GM18951 (cell line): ENCODE results near the gene IDE.
"Not testable (repeated sequence)": the region's sequence is repeated elsewhere in the genome, so short reads cannot be mapped to it uniquely, and the experiment has no call there.

Source experiments
- POLR2A ChIP-seq: IDR thresholded peaks from 4 replicates; pipeline ENCODE4 v1.6.1; 2011; ENCODE audit warnings: mild to moderate bottlenecking; ENCODE audit not compliant: insufficient read length, insufficient read depth; ENCODE audit errors: extremely low read depth
- in situ Hi-C: fragments of 300-500 bp; cut with MboI; formaldehyde crosslinking; loops from one replicate; pipeline ENCODE4 v1.12.0; 2022; ENCODE audit warnings: low sequenced_read_pairs, mixed read lengths, inconsistent platforms; ENCODE audit not compliant: unreplicated experiment

The IDE gene

GRCh38 chr10:92573798-92574547 lies at the start of gene IDE:
Gene IDE, minus strand, starts transcription at chr10:92574093. Its CDS starts 74 bp downstream, at chr10:92574019.
- in situ Hi-C loops, result no loop called here
- TF ChIP-seq POLR2A, result peak; percentile 90

DNA sequence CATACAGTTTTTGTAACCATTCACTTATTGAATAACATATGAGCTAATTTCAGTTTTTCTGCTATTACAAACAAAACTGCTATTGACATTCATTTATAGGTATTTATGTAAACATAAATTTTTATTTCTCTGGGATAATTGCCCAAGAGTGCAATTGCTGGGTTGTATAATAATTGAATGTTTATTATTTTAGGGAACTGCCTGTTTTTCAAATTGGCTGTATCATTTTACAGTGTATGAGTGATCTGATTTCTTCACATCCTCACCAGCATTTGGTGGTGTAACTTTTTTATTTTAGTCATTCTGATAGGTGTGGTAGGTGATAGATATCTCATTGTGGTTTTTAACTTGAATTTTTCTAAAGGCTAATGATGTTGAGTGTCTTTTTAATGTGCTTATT lies 45.5 kb upstream of the IDE start:
- in situ Hi-C loops, result no loop called here
- no peak for TF ChIP-seq POLR2A

DNA sequence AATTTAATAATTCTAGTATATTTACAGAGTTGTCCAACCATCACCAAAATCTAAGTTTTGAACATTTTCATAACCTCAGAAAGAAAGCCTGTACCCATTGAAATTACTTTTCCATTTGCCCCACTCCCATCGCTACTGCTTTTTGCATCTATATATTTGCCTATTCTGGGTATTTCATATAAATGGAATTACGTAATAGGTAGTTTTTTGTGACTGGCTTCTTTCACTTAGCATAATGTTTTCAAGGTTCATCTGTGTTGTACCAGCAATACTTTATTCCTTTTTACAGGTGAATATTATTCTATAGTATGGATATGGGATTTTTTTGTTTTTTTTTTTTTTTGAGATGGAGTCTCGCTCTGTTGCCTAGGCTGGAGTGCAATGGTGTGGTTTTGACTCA lies 41.6 kb upstream of the IDE start:
- in situ Hi-C loops, result no loop called here
- TF ChIP-seq POLR2A, result no peak

GRCh38 chr10:92604841-92605240 lies 30.9 kb upstream of the IDE start:
- TF ChIP-seq POLR2A, result no peak
- in situ Hi-C loops, result no loop called here

GRCh38 chr10:92598321-92598720 lies 24.4 kb upstream of the IDE start:
- in situ Hi-C loops, result no loop called here
- no peak for TF ChIP-seq POLR2A

- in situ Hi-C loops, result no loop called here
- no peak for TF ChIP-seq POLR2A
Observed at GRCh38 chr10:92595505-92595904, 21.6 kb upstream of the IDE start.

DNA sequence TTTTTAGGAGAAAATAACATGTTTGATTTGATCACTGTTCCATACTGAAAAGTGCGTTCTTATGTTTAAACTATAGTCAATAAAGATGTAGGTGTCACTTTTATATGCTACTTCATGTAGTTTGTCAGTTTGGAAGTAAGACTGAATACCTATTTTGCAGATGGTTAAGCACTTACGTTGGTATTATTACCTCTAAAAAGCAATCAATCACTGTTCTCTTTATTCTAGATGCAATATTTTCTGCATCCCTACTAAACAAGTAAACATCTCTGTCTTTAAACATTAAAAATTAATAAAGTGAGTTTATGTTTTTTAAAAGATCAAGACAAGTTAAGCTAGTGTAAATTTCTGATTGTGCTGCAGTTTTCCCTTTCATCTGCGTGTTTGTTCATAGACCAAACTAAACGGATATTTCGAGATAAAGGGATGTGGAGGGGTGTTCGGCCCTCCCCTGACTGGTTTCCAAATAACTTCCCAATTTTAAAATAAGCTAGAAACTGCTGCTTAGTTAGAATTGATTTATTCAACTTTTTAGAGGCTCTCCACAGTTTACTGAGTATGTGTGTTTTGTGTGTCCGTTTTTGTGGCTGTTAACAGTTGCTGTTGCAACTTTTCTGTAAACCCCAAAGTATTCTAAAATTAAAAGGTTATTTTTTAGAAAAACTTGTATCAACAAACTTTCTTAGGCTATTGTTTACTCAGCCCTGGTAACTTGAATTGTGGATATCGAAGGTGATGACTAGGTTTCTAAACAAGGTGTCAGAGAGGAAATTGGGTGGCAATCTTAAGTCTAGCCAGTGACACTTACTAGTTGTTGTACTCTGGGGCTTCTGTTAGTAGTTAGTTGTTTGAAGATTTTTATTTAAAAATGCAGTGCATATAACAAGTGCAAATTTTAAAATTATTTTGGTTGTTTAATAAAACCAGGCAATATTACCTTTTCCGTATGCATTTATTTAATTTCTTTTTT lies 20.0 kb upstream of the IDE start:
- in situ Hi-C loops, result no loop called here
- no peak for TF ChIP-seq POLR2A

- TF ChIP-seq POLR2A, result peak; percentile 93
- in situ Hi-C loops, result no loop called here
Observed at GRCh38 chr10:92592761-92593618, 19.1 kb upstream of the IDE start, which contains the start of gene KIF11. Gene KIF11, plus strand, starts transcription at chr10:92593130. Its CDS starts 246 bp downstream, at chr10:92593376.

- TF ChIP-seq POLR2A, result peak; percentile 91
- in situ Hi-C loops, result no loop called here
Observed at GRCh38 chr10:92591550-92592022, 17.7 kb upstream of the IDE start.

DNA sequence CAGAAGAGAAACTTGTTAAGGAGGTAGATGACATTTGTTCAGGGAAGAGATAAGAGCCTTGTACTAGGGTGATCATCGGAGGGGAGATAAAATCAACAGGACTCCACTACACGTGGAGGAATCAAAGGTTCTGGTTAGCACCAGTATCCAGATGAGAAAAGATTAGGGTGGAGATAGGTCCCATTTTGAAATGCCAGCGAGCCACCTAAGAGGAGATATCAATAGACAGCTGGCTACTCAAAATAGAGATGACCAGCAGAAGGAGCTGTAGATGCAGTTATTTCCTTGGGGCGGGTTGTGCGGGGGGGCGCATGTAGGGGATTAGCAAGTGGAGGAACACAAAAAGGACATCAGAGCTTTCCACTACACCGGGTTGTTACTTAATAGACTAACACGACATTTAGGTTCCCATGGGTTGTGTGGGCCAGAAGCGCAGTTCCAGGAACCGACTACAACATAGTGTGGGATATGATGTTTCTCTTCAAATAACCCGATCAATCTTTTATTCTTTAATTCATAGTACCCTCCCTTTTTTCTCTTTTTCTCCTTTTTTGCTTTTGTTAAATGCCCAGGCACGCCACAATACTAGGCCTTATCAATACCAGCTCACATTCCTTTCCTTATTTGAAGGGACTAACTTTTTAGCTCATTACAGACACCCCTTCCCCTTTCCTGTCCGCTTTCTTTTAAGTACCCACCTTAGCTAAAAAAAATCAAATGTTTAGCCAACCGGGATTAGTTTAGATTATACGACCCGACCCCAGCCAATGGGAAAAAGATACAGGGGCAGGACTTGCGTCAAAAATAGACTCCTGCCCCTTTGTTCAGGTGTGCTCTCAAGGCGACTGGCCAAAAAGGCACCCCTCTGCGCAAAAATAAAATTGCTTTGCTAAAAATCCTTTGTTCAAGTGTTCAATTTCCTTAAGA lies 17.0 kb upstream of the IDE start:
- in situ Hi-C loops, result no loop called here
- peak; percentile 25 for TF ChIP-seq POLR2A

DNA sequence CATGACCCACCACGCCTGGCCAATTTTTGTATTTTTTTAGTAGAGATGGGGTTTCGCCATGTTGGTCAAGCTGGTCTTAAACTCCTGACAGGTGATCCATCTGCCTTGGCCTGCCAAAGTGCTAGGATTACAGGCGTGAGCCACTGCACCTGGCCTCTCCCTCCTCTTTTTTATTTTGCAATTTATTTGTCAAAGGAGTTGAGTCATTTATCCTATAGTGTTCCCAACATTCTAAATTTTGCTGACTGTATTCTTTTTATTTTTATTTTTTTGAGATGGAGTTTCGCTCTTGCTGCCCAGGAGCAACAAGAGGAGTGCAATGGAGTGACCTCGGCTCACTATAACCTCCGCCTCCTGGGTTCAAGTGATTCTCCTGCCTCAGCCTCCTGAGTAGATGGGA lies 8.5 kb upstream of the IDE start:
- in situ Hi-C loops, result not testable (repeated sequence)

DNA sequence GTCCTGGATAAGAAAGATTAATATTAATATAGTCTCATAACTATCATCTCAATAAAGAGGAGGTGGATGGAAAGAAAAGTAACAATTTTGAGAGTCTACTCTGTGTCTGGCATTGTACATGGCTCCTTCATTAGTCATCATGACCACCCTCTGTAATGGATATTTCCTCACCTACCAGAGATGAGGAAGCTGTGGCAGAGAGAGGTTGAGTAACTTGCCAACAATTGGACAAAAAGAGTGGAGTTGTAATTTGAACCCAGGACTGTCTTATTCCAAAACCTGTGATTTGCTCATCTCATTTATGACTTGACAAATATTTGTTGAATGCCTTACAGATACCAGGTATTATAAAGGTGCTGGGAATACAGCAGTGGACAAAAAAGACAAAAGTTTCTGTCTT lies 2.1 kb upstream of the IDE start:
- TF ChIP-seq POLR2A, result no peak
- in situ Hi-C loops, result no loop called here
